ENCODE results near the gene MCHR1.
"Not testable (repeated sequence)": the region's sequence is repeated elsewhere in the genome, so short reads cannot be mapped to it uniquely, and the experiment has no call there.

The MCHR1 gene

DNA sequence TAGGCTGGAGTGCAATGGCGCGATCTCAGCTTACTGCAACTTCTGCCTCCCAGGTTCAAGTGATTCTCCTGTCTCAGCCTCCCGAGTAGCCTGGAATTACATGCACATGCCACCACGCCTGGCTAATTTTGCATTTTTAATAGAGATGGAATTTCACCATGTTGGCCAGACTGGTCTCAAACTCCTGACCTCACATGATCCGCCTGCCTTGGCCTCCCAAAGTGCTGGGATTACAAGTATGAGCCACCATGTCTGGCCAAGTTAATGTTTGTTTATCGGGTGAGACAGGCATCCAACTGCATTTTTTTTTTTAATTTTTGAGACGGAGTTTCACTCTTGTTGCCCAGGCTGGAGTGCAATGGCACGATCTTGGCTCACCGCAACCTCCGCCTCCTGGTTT is 22.6 kb upstream of the MCHR1 start:
- DNase-seq, result not testable (repeated sequence)

GRCh38 chr22:40659166-40659565 is 20.1 kb upstream of the MCHR1 start:
- DNase-seq, result peak; percentile 59

DNA sequence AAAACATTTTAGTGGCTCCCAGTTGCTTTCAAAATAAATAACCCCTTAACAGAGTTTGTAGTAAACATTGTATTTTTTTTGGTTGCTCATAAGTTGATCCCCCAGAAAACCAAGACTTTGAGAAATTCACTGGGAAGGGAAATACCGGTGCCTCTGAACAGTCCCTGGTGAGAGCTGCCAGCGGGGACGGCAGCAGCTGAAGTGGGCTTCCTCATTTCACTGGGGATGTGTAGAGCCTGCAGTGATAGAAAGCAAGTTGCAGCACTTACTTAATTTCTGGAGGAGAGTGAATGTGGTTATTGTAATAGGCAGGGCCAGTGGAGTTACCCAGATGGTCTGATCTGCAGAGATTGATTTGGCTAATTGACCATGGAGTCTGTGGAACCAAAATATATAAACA is 18.6 kb upstream of the MCHR1 start:
- no peak for DNase-seq

DNA sequence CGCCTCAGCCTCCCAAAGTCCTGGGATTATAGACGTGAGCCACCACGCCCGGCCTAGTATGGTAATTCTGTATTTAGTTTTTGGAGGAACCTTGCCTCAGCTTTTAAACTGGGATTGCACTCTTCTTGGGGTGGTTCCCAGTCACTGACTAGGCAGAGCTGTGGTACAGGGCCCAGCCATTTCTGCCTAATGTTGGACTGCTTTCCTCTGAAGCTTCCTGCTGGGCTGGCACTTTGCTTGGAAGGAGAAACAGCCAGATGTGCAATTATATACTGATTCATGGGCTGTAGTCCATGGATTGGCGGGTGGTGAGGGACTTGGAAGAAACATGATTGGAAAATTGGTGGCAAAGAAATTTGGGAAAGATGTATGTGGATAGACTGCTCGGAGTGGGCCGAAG is 17.6 kb upstream of the MCHR1 start:
- no peak for DNase-seq

- DNase-seq, result no peak
Measured at GRCh38 chr22:40665312-40665711, 14.0 kb upstream of the MCHR1 start.

DNA sequence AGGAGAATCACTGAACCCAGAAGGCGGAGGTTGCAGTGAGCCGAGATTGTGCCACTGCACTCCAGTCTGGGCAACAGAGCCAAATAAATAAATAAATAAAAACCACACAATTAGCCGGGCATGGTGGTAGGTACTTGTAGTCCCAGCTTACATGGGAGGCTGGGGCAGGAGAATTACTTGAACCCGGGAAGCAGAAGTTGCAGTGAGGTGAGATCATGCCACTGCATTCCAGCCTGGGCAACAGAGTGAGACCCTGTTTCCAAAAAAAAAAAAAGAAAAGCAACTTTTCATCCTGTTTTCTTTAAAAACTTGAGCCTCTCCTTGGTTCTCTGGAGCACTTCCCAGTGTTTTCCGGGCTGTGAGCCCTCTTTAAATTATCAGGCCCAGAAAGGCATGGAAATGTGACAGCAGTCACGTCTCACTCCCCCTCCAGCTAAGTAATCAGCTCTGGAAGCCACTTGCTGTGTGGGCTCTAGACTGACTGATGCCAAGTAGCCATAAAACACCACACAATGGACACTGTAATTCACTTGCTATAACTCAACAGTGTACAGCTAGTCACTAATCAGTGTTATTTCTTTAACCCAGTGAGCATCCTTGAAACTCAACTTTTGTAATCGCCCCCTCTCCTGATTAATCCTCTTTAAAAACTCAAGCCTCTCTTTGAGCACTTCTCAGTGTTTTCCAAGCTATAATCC is 13.0 kb upstream of the MCHR1 start:
- no peak for DNase-seq

DNA sequence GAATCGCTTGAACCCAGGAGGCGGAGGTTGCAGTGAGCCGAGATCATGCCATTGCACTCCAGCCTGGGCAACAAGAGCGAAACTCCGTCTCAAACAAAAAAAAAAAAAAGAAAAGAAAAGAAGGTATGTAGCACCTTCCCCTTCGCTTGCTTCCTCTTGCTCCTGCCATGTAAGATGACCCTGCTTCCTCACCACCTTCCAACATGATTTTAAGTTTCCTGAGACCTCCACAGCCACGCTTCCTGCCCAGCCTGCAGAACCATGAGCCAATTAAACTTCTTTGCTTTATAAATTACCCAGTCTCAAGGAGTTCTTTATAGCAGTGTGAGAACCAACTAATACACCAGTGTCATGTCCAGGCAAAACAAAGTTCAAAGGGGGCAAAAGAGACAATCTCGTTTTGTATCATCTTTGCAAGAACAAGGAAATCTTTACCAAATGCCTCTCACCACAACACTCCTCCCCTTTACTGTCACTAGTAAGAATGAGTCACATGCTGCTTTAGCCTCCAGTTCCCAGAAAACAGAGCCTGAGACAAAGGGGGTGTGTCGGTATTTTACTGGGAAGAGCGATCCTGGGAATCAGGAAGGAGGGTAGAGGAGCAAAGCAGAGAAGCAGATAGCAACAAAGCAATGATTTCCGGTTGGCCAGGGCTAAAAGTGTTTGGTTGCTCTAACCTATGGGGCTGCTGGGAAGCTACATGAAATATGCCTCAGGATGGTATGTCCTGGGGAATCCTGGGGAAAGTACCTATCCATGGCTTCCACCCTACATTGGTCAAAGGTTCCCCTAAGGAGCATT is 10.5 kb upstream of the MCHR1 start:
- no peak for DNase-seq

- no peak for DNase-seq
Measured at GRCh38 chr22:40670058-40670457, 9.2 kb upstream of the MCHR1 start.

DNA sequence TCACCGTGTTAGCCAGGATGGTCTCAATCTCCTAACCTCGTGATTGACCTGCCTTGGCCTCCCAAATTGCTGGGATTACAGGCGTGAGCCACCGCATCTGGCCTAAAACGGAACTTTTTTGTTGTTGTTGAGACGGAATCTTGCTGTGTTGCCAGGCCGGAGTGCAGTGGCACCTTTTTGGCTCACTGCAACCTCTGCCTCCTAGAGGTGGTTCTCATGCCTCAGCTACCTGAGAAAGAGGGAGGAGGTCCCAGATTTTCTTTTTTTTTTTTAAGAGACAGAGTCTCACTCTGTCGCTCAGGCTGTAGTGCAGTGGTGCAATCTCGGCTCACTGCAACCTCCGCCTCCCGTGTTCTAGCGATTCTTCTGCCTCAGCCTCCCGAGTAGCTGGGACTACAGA is 7.9 kb upstream of the MCHR1 start:
- no peak for DNase-seq

- DNase-seq, result no peak
Measured at GRCh38 chr22:40671796-40672360, 7.4 kb upstream of the MCHR1 start.

GRCh38 chr22:40673017-40673416 is 6.3 kb upstream of the MCHR1 start:
- no peak for DNase-seq

DNA sequence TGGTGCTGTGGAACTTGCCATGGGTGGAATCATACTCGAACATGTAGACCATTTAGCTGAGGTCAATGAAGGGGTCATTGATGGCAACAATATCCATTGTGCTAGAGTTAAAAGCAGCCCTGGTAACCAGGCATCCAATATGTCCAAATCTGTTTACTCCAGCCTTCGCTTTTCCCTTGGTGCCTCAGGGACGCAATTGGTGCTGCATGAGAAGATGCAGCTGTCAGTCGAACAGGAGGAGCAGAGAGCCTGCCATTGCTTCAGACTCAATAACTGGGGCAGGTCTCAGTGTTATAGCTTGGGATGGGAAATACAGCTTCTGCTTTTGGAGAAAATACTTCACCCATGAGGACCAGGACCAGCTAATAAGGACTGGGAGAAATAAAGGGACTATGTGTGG is 5.0 kb upstream of the MCHR1 start:
- DNase-seq, result no peak

DNA sequence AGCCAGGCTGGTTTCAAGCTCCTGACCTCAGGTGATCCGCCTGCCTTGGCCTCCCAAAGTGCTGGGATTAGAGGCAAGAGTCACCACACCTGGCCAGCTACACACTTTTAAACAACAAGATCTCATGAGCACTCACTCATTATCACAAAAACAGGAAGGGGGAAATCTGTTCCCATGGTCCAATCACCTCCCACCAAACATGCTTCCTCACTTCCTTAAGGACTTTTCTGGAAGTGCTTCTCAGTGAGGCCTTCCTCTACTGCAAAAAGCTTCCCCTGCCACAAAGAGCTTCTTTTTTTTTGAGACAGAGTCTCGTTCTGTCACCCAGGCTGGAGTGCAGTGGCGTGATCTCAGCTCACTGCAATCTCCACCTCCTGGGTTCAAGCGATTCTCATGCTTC is 3.1 kb upstream of the MCHR1 start:
- DNase-seq, result not testable (repeated sequence)

GRCh38 chr22:40676644-40677043 is 2.6 kb upstream of the MCHR1 start:
- no peak for DNase-seq

- DNase-seq, result no peak
Measured at GRCh38 chr22:40678493-40679248, 613 bp upstream of the MCHR1 start.

GRCh38 chr22:40679964-40680818 is 907 bp downstream of the MCHR1 start:
- DNase-seq, result peak; percentile 15

DNA sequence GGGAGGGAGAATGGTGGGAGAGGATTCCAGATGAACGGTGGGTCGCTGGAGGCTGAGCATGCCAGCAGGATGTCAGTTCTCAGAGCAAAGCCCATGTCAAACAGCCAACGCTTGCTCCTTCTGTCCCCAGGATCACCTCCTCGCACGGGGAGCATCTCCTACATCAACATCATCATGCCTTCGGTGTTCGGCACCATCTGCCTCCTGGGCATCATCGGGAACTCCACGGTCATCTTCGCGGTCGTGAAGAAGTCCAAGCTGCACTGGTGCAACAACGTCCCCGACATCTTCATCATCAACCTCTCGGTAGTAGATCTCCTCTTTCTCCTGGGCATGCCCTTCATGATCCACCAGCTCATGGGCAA is 1.5 kb downstream of the MCHR1 start:
- DNase-seq, result no peak

- DNase-seq, result no peak
Measured at GRCh38 chr22:40681451-40681850, 2.2 kb downstream of the MCHR1 start.

GRCh38 chr22:40684728-40685127 is 5.4 kb downstream of the MCHR1 start:
- no peak for DNase-seq

- no peak for DNase-seq
Measured at GRCh38 chr22:40685406-40685805, 6.1 kb downstream of the MCHR1 start.

DNA sequence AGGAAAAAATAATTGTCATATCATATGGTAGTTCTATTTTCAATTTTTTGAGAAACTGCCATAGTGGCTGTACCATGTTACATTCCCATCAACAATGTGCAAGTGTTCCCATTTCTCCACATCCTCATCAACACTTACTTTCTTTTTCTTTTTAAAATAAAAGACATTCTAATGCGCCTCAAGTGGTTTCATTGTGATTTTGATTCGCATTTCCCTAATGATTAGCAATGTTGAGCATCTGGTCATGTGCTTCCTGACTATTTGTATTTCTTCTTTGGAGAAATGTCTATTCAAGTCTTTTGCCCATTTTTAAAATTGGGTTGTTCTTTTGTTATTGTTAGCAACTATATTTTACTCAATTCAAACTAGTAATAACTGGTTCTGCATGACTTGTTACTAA is 8.4 kb downstream of the MCHR1 start:
- no peak for DNase-seq

- DNase-seq, result no peak
Measured at GRCh38 chr22:40690370-40690769, 11.1 kb downstream of the MCHR1 start.

DNA sequence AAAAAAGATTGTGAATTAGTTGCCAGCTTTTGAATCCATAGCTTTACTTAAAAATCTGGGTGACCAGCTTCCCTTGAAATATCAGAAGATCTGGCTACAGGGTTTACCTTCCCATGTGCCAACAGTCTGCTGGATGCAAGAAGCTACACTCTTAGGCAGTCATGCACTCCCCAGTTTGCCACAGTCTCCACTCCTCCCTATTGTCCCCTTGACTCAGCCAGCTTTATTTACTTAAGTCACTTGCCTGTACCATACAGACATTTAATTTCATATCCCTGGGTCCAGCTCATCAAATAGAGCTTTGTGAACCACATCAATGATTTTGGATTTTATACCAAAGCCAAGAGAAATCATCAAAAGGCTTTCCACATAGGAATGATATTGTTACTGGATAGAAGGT is 12.2 kb downstream of the MCHR1 start:
- DNase-seq, result no peak

Measured in NCI-H1694 (cell line).